Tibial nerve (tissue), 4 donors: ENCODE data around the gene SPATA32. TPM values are rescaled to one million over a fixed set of nuclear protein-coding genes. Genes with fewer than 3 reads are reported as not detected.
A peak's percentile ranks its signal among the peaks of the same experiment; 100 is the strongest.

Experiments
- DNase-seq, 2 donors: peaks; one replicate each; pipeline ENCODE4 v3.0.0-alpha.2; 2019; ENCODE audit warnings: low spot score in 2 of 2
- H3K27ac ChIP-seq, 4 donors: fragments of 200-600 bp; sonication (generic) in 3 of 4; one replicate each; pipeline ENCODE4 v1.5.1; 2017 to 2019; ENCODE audit warnings: mild to moderate bottlenecking in 1 of 4
- H3K27me3 ChIP-seq, 2 donors: fragments of 200-600 bp; sonication (generic) in 1 of 2; one replicate each; pipeline versions ENCODE4 v1.5.1 to v1.6.0; 2017 to 2019
- H3K36me3 ChIP-seq, 3 donors: fragments of 200-600 bp; sonication (generic); one replicate each; pipeline ENCODE4 v1.5.1; 2018 to 2019
- H3K4me1 ChIP-seq, 4 donors: fragments of 200-600 bp; sonication (generic) in 3 of 4; one replicate each; pipeline ENCODE4 v1.5.1; 2017 to 2019
- H3K4me3 ChIP-seq, 4 donors: fragments of 200-600 bp; sonication (generic) in 3 of 4; one replicate each; pipeline ENCODE4 v1.5.1; 2017 to 2019; ENCODE audit warnings: mild to moderate bottlenecking in 1 of 4, moderate library complexity in 1 of 4
- H3K9me3 ChIP-seq, 4 donors: fragments of 200-600 bp; sonication (generic) in 3 of 4; one replicate each; pipeline ENCODE4 v1.5.1; 2017 to 2019
- CTCF ChIP-seq, 5 experiments: fragments of 200-600 bp in 3 of 5; fragments of 450-650 bp in 2 of 5; sonication (generic) in 3 of 5; IDR thresholded peaks; one replicate each; pipeline ENCODE4 v1.5.1; 2016 to 2019; ENCODE audit warnings: antibody characterized with exemption in 5 of 5, mild to moderate bottlenecking in 3 of 5, moderate library complexity in 2 of 5
- EP300 ChIP-seq, 2 donors: sonication (generic); formaldehyde crosslinking; IDR thresholded peaks; one replicate each; pipeline ENCODE4 v1.6.1; 2017; ENCODE audit warnings: antibody characterized with exemption in 2 of 2, mild to moderate bottlenecking in 1 of 2
- POLR2A ChIP-seq, 2 donors: fragments of 450-650 bp; IDR thresholded peaks; one replicate each; pipeline ENCODE4 v1.6.1; 2017; ENCODE audit warnings: antibody characterized with exemption in 2 of 2, mild to moderate bottlenecking in 2 of 2, moderate library complexity in 2 of 2
- WGBS, 2 donors: methylation state at CpG; one replicate each; pipeline ENCODE4 v1.1.5; 2018; 5-methylcytosine and 5-hydroxymethylcytosine counted together
- total RNA-seq, 4 donors: library from RNA; depleted of rRNA; stranded (reverse); fragments of >200 nt; gene quantifications; one replicate each; pipeline ENCODE4 v1.1.0, GENCODE V29; 2016

The SPATA32 gene
- total RNA-seq, 4 donors from 2014 or later, result not detected

- Histone ChIP-seq H3K36me3 (peaks cover 0 to 46% (median 15%) of the 10 kb centered on the region in 3 donors), H3K9me3 (no peaks in the 10 kb centered on the region), H3K27ac (peak overlapping the region in 3 of 4 donors; percentile 64 to 70 (median 68)), H3K27me3 (no peaks in the 10 kb centered on the region), H3K4me1 (peaks cover 0 to 43% (median 12%) of the 10 kb centered on the region in 4 donors), H3K4me3 (no peak overlapping the region)
- DNase-seq, result no peak
- no peak for TF ChIP-seq EP300 (IDR thresholded peaks at IDR 0.05)
- TF ChIP-seq CTCF (IDR thresholded peaks at IDR 0.05), result no peak
- WGBS, 2 donors, result 14 to 16% methylated on average over 7 of the region's 7 CpGs
These were observed 16.1 kb upstream of the SPATA32 start for GRCh38 chr17:45277992-45278391.

- DNase-seq, result peak; percentile 92 to 98
- H3K27me3 ChIP-seq, result no peaks in the 10 kb centered on the region
- TF ChIP-seq POLR2A (IDR thresholded peaks at IDR 0.05), result no peak
- peak in 1 of 2 donors; percentile 71 for TF ChIP-seq EP300 (IDR thresholded peaks at IDR 0.05)
- peak; percentile 75 to 93 (median 85) for TF ChIP-seq CTCF (IDR thresholded peaks at IDR 0.05)
- H3K4me3 ChIP-seq, result no peak overlapping the region
- H3K27ac ChIP-seq, result peak overlapping the region; percentile 50 to 70 (median 66)
- peaks cover 0 to 46% (median 9%) of the 10 kb centered on the region in 3 donors for H3K36me3 ChIP-seq
- peaks cover 0 to 43% (median 12%) of the 10 kb centered on the region in 4 donors for H3K4me1 ChIP-seq
- 18 to 24% methylated on average over 16 of the region's 16 CpGs for WGBS, 2 donors
- H3K9me3 ChIP-seq, result no peaks in the 10 kb centered on the region
These were observed 15.4 kb upstream of the SPATA32 start for GRCh38 chr17:45277216-45277849.

- peaks cover 0 to 50% (median 12%) of the 10 kb centered on the region in 3 donors for H3K36me3 ChIP-seq
- H3K4me1 ChIP-seq, result peaks cover 0 to 43% (median 12%) of the 10 kb centered on the region in 4 donors
- no peak overlapping the region for H3K27ac ChIP-seq
These were observed 14.1 kb upstream of the SPATA32 start for GRCh38 chr17:45276031-45276430.

GRCh38 chr17:45274033-45274432, 12.1 kb upstream of the SPATA32 start:
- Histone ChIP-seq H3K27ac (no peak overlapping the region), H3K36me3 (peaks cover 0 to 55% (median 32%) of the 10 kb centered on the region in 3 donors), H3K4me3 (no peak overlapping the region), H3K27me3 (no peaks in the 10 kb centered on the region), H3K4me1 (peaks cover 0 to 43% (median 12%) of the 10 kb centered on the region in 4 donors), H3K9me3 (no peaks in the 10 kb centered on the region)
- TF ChIP-seq POLR2A (IDR thresholded peaks at IDR 0.05), result no peak
- no peak for TF ChIP-seq CTCF (IDR thresholded peaks at IDR 0.05)
- no peak for TF ChIP-seq EP300 (IDR thresholded peaks at IDR 0.05)
- WGBS, 2 donors, result 83 to 88% methylated on average over 5 of the region's 5 CpGs
- DNase-seq, result no peak

More at GRCh38 chr17:45276031-45276430, 14.1 kb upstream of the SPATA32 start:
- 49 to 65% methylated on average over 6 of the region's 6 CpGs for WGBS, 2 donors
- DNase-seq, result no peak
- TF ChIP-seq EP300 (IDR thresholded peaks at IDR 0.05), result no peak
- no peak for TF ChIP-seq POLR2A (IDR thresholded peaks at IDR 0.05)
- TF ChIP-seq CTCF (IDR thresholded peaks at IDR 0.05), result no peak
- Histone ChIP-seq H3K4me3 (no peak overlapping the region), H3K9me3 (no peaks in the 10 kb centered on the region), H3K27me3 (no peaks in the 10 kb centered on the region)

- Histone ChIP-seq H3K27ac (no peak overlapping the region), H3K36me3 (peaks cover 0 to 60% (median 37%) of the 10 kb centered on the region in 3 donors), H3K4me3 (no peak overlapping the region), H3K9me3 (no peaks in the 10 kb centered on the region), H3K4me1 (peaks cover 0 to 38% (median 12%) of the 10 kb centered on the region in 4 donors), H3K27me3 (no peaks in the 10 kb centered on the region)
- TF ChIP-seq CTCF (IDR thresholded peaks at IDR 0.05) (no peak), EP300 (IDR thresholded peaks at IDR 0.05) (no peak), POLR2A (IDR thresholded peaks at IDR 0.05) (no peak)
- WGBS, 2 donors, result 59 to 63% methylated on average over 16 of the region's 16 CpGs
- no peak for DNase-seq
These were observed 11.7 kb upstream of the SPATA32 start for GRCh38 chr17:45273551-45273957.
